Glomerular visceral epithelial cell (primary cell): ENCODE results near the gene NDUFAF5.

Experiments
- DNase-seq: peaks from one replicate; pipeline ENCODE4 v3.0.0-alpha.2; 2016; ENCODE audit errors: extremely low spot score

NDUFAF5 gene

GRCh38 chr20:13777171-13777601 lies 7.6 kb upstream of the NDUFAF5 start:
- DNase-seq = peak; percentile 9

GRCh38 chr20:13778827-13779226 lies 6.0 kb upstream of the NDUFAF5 start:
- DNase-seq = no peak

- DNase-seq = no peak
Observed at GRCh38 chr20:13783528-13783927, 1.3 kb upstream of the NDUFAF5 start.

- peak; percentile 2 for DNase-seq
Observed at GRCh38 chr20:13784271-13784892, 446 bp upstream of the NDUFAF5 start.

DNA sequence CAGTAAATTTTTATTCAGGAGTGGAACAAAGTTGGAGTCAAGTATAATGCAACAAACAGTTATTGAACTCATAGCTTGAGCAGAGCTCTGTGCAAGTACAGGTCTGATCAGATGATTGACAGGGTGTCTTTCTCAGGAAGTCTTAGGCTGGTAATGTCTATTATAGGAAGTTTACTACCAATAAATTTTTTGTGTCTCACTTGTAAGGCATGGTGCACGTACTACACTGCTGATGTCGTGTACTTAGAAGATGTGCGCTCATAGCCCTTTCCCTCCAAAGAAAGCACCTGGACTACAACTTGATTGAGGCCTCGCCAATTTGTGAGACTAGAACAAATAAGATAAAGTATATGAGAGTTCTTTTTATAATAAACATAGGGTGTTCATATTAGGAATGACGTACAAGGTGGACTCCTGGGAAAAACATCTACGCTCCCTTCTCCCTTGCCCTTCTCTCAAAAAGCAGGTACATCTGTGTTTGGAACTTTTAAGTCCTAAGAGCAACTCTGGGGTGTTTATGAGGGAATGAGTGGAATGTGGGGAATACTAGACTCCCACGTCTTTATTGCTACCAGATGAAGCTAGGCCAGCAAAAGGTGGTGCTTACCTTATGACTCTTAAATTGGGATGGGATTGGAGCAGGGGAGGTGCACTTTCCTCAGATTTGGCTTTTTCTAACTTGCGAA lies 1.5 kb downstream of the NDUFAF5 start:
- no peak for DNase-seq

GRCh38 chr20:13788167-13788834 lies 3.5 kb downstream of the NDUFAF5 start:
- peak; percentile 68 for DNase-seq

DNA sequence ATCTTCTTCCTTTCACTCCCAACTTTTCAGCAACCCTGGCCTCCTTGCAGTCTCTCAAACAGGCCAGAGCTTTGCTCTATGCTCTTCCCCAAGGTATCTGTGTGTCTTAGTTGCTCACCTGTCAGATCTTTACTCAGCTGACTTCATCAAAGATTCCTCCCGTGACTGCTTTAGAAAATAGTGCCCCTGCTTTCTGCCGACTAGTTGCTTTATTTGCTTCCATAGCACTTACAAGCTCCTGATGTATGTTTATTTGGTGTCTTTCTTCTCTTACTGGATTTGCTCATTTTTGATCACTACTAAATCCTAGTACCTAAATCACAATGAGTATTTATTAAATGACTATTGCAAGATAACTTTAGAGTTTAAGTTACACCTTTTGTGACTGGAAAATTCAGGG lies 5.9 kb downstream of the NDUFAF5 start:
- no peak for DNase-seq

GRCh38 chr20:13791540-13792459 lies 7.0 kb downstream of the NDUFAF5 start:
- no peak for DNase-seq

- DNase-seq = no peak
Observed at GRCh38 chr20:13793001-13793400, 8.2 kb downstream of the NDUFAF5 start.

GRCh38 chr20:13794667-13795066 lies 9.8 kb downstream of the NDUFAF5 start:
- DNase-seq = no peak

- DNase-seq = no peak
Observed at GRCh38 chr20:13799040-13799439, 14.2 kb downstream of the NDUFAF5 start.

GRCh38 chr20:13799974-13800373 lies 15.1 kb downstream of the NDUFAF5 start:
- DNase-seq = no peak

- DNase-seq = peak; percentile 95
Observed at GRCh38 chr20:13800728-13801134, 15.9 kb downstream of the NDUFAF5 start.

GRCh38 chr20:13809373-13809772 lies 24.5 kb downstream of the NDUFAF5 start:
- no peak for DNase-seq

- no peak for DNase-seq
Observed at GRCh38 chr20:13809855-13810254, 25.0 kb downstream of the NDUFAF5 start.

- no peak for DNase-seq
Observed at GRCh38 chr20:13810446-13810845, 25.6 kb downstream of the NDUFAF5 start.

DNA sequence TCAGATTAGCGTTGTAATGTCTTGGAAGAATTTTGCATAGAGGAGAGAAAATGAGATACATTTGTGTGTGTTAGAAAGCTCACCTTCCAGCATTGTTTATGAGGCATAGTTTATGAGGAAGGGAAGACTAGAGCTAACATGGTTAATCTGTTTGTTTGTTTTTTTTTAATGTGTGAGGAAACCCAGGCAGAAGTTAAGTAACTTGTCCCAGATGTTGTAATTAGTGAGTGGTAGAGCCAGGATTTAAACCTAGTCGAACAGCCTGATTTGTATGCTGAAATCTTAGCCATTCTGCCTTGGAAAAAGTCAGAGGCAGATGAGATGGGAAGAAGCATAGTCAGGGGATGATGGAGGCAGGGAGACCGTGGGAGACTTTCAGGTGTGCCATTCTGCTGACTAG lies 29.1 kb downstream of the NDUFAF5 start:
- DNase-seq = no peak

- no peak for DNase-seq
Observed at GRCh38 chr20:13814672-13815071, 29.8 kb downstream of the NDUFAF5 start.

DNA sequence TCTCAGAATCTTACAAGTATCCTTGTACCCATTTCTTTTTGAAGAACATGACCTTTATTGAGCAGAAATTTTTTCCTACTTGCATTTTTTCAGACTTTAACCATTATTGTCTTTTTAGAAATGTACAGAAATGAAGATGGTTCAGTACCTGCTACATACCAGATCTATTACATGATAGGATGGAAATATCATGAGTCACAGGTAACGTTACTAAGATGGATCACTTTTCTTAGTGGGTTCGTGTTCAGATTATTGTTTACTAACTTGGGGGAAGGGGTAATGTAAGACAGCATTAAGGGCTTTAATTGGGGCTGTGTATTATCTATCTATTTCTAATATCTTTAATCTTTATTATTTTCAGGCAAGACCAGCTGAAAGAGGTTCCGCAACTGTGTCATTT lies 31.9 kb downstream of the NDUFAF5 start:
- DNase-seq = no peak

DNA sequence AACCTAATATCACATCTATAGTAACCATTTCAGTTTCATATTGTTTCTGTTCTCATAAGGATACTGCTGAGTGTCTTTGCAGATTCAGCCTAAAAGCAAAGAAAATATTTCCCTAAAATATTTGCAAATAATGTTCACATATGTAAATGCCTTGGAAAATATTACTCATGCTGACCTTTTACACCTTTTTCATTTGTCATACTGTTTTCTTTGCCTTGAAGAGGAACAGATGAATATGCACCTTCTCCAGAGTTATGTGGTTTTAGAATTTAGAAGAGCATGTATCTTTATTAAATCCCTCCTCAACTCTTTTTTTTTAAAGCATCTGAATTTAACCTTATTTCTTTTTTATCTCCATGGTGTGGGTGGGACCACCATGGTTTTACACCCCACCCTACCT lies 32.5 kb downstream of the NDUFAF5 start:
- no peak for DNase-seq

- peak; percentile 66 for DNase-seq
Observed at GRCh38 chr20:13819885-13820645, 35.2 kb downstream of the NDUFAF5 start.
